Measurements from ENCODE around the gene KRCC1.

GRCh38 chr2:88032070-88032702, 23.4 kb downstream of the KRCC1 start:
- TF ChIP-seq POLR2A (IDR thresholded peaks at IDR 0.05) (no peak), CTCF (IDR thresholded peaks at IDR 0.05) (no peak)
